Posterior vena cava (tissue), 2 donors: Measurements from ENCODE around the gene OLFM1. TPM values are rescaled to one million over a fixed set of nuclear protein-coding genes. Genes with fewer than 3 reads are reported as not detected.
A peak's percentile ranks its signal among the peaks of the same experiment; 100 is the strongest.

Source experiments
- DNase-seq: peaks from one replicate; pipeline ENCODE4 v3.0.0-alpha.2; 2020; ENCODE audit warnings: low spot score
- intact Hi-C, 2 donors: fragments of 100-400 bp; cut with DNase I; formaldehyde crosslinking; loops; one replicate each; pipeline versions ENCODE4 v1.14.1 to v1.14.2; 2022 to 2023
- total RNA-seq, 2 donors: library from RNA; stranded (reverse); fragmentation: NEBNext Ultra II Directional; extraction: Animal tissue kit (Norgen Biotek cat#: 25700); gene quantifications; one replicate each; pipeline ENCODE4 v1.2.1, GENCODE V29; 2021
- donor health status: DM: yes; HTN: yes; CAD: no.
- donor health status: DM: yes; HTN: yes; CAD: no.

Gene OLFM1
- total RNA-seq, 2 donors from 2014 or later = 29.2 to 38.2 TPM

DNA sequence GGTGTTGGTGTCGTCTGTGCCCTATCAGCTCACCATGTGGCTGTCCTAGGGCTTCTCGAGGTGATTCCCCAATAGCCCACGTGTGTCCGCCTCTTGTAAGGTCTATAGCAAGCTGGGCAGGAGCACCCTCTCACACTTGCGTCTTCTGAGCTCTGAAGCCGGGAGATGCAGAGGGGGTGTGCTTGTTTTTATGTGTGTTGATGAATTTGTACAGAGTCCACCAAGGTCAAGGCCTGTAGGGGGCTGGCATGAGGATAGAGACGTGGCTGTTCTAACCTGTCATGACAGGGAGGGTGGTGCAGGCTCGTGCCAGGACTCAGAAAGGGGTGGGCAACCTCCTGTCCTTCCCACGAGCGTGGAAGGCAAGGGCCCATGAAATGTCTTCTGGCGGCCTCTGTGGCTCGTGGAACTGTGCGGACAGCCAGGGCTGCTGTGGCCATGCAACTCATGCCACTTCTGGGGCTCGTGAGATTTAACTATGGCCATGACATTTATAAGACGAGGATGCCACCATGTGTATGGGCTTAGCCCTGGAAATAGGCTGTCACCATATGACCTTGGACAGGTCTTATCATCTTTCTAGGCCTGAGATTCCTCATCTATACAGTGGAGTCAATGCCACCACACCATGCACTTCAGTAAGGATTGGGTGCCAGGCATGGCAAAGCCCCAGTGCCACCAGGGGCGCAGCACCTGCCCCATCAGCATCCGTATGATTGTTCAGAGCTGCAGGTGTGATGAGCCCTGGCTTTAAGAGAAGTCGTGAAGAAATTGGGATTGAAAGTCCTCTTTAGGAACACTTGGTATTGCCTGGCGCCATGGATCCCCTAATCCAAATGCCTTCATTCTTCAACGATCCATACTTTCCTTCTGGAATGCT is 2.3 kb upstream of the OLFM1 start:
- no peak for DNase-seq
- intact Hi-C loops = loop anchor here (2.0 to 10.0 kb wide), 3 partner anchors 260 to 327 kb away; no protein-coding TSS in a partner anchor

DNA sequence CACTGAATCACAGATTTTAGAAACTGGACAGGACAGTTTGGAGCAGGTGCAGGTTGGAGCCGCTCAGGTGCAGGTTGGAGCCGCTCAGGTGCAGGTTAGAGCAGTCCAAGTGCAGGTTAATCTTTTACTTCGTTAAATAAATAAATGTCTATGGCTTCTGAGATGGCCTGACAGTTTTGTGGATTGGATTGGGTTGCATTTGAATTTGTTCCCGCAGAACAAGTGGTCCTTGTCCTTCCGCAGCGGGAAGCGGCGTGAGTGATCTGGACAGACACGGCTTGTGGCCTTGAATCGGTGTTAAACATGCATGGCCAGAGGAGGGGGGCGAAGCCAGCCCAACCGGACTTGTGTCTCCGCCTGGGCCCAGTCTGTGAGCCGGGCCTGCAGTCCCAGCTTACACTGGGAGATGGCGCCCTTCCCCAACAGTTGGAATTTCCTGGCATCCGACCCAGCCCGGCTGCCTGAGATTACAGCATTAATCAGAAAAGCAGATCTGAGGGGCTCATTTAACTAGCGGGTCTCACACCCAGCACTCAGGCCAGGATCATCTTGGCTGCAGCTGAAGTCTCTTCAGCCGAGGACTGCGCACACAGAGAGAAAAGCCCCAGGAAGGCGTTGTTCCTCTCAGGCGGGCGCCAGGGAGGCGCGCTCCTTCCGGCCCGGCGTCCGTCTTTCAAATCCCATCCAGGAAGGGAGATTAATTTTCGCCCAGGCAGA is 1.5 kb upstream of the OLFM1 start:
- intact Hi-C loops = loop anchor here (2.0 to 10.0 kb wide), 4 partner anchors 259 to 326 kb away; no protein-coding TSS in a partner anchor
- peak; percentile 92 for DNase-seq

DNA sequence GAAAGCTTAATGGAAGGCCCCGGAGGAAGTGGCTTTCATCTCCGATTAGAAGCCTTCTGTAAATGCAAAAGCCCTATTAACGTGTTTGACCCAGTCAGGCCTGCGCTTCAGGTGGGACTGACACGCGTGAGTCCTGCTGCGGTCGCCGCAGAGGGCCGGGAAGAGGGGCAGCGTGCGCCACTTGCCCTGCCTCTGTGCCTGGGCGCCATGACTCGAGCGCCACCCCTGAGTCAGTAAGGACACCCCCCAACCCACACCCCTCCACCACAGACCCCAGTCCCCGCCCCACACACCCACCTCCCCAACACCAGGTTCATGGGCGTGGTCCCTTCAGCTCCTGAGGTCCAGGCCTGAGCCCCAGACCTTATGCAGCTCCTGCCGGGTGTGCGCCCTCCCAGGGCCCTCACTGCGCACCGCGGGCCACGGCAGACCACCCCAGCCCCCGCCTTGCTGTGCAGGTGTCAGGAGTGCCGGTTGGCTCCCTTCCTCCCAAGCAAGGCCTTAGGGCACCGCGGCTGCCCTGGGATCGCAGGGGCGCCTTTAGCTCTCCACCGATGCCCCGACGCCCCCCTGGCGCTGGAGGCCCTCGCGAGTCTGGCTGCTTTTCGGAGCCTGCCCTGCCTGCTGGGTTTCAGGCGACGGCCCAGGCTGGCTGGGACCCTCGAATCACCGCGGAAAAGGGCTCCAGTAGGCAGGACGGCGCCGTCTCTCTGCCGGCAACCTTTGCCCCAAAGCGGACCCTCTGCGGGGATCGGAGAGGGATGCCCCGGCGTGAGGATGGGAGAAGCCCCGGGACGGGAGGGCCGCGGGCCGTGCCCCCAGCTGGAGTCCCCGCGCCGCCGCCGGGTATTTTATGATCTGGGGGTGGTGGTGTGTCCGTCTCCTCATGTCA is 625 bp upstream of the OLFM1 start:
- no peak for DNase-seq
- intact Hi-C loops = loop anchor here (2.0 to 10.0 kb wide), 4 partner anchors 258 to 325 kb away; no protein-coding TSS in a partner anchor

GRCh38 chr9:135087899-135088347 is 455 bp downstream of the OLFM1 start:
- intact Hi-C loops = loop anchor here (2.0 to 10.0 kb wide), 4 partner anchors 257 to 324 kb away; no protein-coding TSS in a partner anchor
- DNase-seq = no peak

DNA sequence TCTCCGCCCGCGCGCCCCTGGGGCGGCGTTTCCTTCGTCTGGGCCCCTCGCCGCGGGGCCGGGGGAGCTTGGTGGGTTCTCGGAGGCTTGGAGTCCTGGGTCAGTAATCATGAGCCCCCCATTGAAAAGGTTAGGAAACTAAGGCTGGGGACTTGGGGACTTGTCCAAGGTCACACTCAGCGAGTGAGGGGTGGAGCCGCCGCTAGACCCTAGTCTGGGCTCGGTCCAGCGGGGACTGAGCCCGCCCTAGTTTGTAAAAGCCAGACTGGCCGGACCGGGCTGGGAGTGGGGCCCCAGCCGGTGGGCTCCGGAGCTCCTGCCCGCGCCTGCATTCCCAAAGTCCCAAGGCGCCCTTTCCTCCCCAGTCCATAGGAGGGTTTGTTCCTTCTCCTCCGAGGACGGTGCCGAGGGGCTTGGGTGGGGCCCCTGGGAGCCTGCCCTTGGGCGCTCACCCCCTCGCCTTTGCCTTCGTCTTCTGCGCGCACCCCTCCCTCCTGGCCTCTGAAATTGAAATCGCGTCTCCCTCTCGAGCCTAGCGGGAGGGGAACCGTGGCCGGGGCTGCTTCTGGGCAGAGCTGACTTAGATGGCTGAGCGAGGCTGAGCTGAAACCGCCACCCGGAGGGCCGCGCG is 995 bp downstream of the OLFM1 start:
- DNase-seq = no peak
- intact Hi-C loops = loop anchor here in 1 of 2 donors (5.0 to 10.0 kb wide), 2 partner anchors 304 to 324 kb away; no protein-coding TSS in a partner anchor

DNA sequence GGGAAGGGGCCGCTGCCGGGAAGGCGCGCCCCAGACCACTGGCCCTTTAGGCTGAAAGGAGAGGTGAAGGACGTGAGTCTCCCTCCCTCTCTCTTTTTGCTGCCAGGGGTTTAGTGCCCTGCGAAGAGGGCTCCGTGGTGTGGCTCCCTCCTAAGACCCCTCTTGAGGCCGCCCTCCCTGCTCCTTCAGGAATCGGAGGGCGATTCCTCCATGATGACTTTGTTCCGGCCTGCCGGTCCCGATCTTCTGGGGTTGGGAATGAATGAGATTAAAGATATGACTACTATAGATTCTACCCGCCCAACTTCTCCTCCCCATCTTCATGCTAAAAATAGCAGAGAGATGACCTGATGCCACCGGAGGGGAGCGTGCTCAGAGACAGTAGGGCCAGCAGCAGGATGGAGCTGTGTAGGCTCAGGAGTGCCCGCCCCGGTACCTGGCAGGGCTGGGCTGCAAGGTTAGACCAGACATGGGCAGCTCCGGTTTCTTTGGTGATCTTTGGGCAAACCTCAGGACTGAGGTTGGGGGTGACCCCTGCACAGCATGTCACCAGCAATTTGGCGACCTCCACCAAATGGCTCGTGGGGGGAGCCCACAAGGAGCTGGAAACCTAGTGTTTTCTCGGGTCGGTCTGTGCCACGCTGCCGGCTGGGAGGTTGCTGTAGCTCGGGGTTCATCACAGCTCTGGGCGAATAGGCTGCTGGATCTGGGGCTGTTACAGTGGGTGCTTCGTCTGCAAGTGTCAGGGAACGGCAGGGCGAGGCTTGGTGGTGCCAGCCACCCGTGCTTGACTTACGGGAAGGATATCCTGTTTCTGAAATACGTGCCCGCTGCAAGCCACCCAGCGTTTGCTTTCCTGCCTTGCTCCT is 1.7 kb downstream of the OLFM1 start:
- intact Hi-C loops = loop anchor here in 1 of 2 donors (5.0 to 10.0 kb wide), 2 partner anchors 304 to 323 kb away; no protein-coding TSS in a partner anchor
- no peak for DNase-seq

DNA sequence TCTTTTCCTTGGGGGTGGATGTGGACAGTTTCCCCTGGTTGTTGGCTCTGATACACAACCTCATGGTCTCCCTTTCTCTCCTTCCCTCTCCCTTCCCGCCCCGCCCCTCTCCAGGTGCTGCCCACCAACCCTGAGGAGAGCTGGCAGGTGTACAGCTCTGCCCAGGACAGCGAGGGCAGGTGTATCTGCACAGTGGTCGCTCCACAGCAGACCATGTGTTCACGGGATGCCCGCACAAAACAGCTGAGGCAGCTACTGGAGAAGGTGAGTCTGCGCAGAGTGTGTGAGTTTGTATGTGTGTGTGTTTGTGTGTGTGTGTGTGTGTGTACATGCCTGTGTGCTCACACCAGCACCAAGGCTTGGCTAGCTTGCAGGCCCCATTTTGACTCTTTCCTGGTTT is 2.6 kb downstream of the OLFM1 start:
- no peak for DNase-seq
- intact Hi-C loops = no loop called here

GRCh38 chr9:135090547-135090946 is 3.1 kb downstream of the OLFM1 start:
- intact Hi-C loops = no loop called here

DNA sequence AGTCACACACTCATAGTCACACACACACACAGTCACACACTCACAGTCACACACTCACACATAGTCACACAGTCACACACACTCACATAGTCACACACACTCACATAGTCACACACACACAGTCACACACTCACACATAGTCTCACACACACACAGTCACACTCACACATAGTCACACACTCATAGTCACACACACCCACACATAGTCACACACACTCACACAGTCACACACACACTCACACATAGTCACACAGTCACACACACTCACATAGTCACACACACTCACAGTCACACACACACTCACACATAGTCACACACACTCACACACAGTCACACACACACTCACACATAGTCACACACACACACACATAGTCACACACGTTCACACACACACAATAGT is 4.1 kb downstream of the OLFM1 start:
- intact Hi-C loops = no loop called here
- no peak for DNase-seq

More at GRCh38 chr9:135090547-135090946, 3.1 kb downstream of the OLFM1 start:
- no peak for DNase-seq

DNA sequence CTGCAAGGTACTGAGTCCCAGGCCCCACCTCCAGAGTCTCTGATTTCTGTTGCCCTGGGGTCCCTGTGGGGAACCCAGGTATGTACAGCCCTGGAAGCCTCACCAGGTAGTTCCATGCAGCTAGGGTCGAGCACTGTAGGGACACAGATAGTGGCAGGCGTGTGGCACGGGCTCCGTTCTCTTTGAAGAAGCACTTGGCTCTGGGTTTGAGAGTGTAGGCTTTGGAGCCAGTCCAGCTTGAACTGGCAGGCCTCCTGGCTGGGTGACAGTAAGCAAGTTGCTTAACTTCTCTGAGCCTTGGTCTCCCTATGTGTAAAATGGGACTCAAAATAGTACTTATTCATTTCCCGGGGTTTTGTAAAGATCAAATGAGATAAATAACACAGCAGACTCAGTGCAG is 5.6 kb downstream of the OLFM1 start:
- intact Hi-C loops = no loop called here
- no peak for DNase-seq

DNA sequence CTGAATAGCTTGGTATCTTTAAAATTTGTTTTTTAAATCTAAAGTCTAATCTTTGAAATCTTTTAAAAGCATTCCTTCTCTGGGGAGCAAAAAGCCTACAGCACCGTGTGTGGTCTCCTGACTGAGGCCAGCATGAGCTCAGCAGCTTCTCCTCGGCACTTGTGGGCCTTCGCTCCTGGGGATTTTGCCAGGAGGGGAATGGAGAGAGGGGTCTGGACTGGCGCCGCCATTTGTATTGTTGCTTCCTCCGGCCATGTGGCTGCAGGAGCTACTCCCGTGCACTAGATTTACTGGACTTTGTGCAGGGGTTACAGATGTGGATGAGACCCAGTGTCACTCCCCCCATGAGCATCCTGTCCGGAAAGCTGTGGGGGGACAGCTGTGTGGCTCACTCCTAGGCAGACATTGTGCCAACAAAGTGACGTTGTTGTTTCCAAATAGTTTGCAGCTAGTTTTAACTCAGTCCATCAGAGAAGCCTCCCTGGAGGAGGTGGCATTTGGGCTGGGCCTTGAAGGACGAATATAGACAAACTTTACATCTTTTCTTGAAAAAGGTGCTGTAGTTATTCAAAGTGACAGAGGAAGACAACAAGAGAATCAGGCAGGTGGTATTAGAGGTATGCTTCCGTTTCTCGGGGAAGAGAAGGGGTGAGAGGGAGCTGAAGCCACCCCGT is 6.6 kb downstream of the OLFM1 start:
- intact Hi-C loops = no loop called here
- DNase-seq = no peak

- DNase-seq = no peak
- intact Hi-C loops = loop anchor here in 1 of 2 donors (5.0 kb wide), 1 partner anchor 312 kb away; no protein-coding TSS in a partner anchor
Measured at GRCh38 chr9:135095470-135096407, 8.3 kb downstream of the OLFM1 start.

DNA sequence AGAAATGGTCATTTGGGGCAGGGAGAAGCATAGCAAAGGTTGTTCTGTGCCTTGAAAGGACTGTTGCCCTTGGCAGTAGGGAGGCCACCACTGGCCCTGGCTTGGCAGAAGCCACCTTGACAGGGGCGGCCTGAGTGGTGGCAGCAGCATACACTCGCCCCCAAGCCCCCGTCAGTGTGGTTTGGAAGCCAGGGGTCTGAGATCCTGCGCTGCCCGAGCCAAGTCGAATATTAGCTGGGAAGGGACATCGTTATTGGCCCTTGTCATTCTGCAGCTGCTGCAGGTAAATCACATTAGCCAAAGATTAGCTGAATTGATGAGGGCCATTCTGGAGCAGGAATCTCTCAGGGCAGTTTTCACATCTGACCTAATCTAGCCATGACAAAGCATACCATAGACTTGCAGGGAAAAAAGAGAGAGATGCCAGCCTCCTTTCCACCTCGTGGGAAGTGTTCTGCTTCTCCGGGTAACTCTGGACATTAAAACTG is 9.0 kb downstream of the OLFM1 start:
- intact Hi-C loops = loop anchor here in 1 of 2 donors (5.0 kb wide), 1 partner anchor 311 kb away; no protein-coding TSS in a partner anchor

GRCh38 chr9:135098400-135099105 is 11.1 kb downstream of the OLFM1 start:
- no peak for DNase-seq
- intact Hi-C loops = loop anchor here in 1 of 2 donors (5.0 kb wide), 1 partner anchor 309 kb away; no protein-coding TSS in a partner anchor

More for the DNA sequence above, 9.0 kb downstream of the OLFM1 start:
- DNase-seq = no peak

DNA sequence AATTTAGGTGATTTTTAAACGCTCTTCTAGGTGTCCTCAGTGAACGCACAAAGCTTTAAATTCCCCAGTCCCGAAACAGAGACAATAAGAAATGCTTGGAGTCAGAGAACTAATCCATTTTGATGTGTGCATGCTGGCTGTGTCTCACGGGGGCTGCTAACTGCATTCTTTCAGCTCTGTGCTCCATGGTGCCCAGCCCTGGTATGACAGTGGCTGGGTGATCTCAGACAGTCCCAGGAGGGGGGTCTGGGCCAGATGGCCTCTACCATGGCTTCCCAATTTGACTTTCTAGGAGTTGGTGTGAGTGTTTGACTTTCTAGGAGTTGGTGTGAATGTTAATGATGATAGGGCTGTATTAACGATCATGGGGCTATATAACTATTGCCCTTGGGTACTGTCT is 12.1 kb downstream of the OLFM1 start:
- DNase-seq = no peak
- intact Hi-C loops = loop anchor here in 1 of 2 donors (5.0 kb wide), 1 partner anchor 308 kb away; no protein-coding TSS in a partner anchor
